A549 treated with GW870086 at 1 μM for 4 hours (cell line): ENCODE data around the gene CTPS1. TPM values are rescaled to one million over a fixed set of nuclear protein-coding genes. Genes with fewer than 3 reads are reported as not detected.

ENCODE experiments used
- total RNA-seq: library from RNA; stranded (reverse); fragments of 200-300 nt; extraction: Qiagen RNA extraction; gene quantifications from 5 replicates; pipeline ENCODE4 v1.2.3, GENCODE V29; 2022; ENCODE audit warnings: low read depth

The CTPS1 gene
- 88.7 to 111 TPM (median 97.9 TPM) in 5 replicates for total RNA-seq

GRCh38 chr1:40979241-40980067 lies at the start of gene CTPS1:
Gene CTPS1, plus strand, starts transcription at chr1:40979696. Its CDS starts 3,595 bp downstream, at chr1:40983291.

GRCh38 chr1:41021526-41022308 lies 42.2 kb downstream of the CTPS1 start, which contains the start of gene SLFNL1:
Gene SLFNL1, minus strand, starts transcription at chr1:41021725. Its CDS starts 1,065 bp downstream, at chr1:41020660.

Other genes with a start within 250 kb of the CTPS1 start
- gene KCNQ4, start 195.9 kb upstream of the CTPS1 start, total RNA-seq: 0.21 to 0.43 TPM (median 0.29 TPM) in 5 replicates
- gene CITED4, start 117.3 kb upstream of the CTPS1 start, total RNA-seq: 68.8 to 116 TPM (median 96.8 TPM) in 5 replicates
- 0.07 TPM in 1 of 5 replicates, not detected in the others for gene SLFNL1, start 42.0 kb downstream of the CTPS1 start, total RNA-seq